ENCODE data around the gene RTN4RL1. TPM values are rescaled to one million over a fixed set of nuclear protein-coding genes. Genes with fewer than 3 reads are reported as not detected.

RTN4RL1 gene
- total and polyA plus RNA-seq, 2 of the 13 experiments (the other 11 are each of a cell fraction or from before 2014, with no cell fraction given) = 0.01 TPM; not detected in 1

DNA sequence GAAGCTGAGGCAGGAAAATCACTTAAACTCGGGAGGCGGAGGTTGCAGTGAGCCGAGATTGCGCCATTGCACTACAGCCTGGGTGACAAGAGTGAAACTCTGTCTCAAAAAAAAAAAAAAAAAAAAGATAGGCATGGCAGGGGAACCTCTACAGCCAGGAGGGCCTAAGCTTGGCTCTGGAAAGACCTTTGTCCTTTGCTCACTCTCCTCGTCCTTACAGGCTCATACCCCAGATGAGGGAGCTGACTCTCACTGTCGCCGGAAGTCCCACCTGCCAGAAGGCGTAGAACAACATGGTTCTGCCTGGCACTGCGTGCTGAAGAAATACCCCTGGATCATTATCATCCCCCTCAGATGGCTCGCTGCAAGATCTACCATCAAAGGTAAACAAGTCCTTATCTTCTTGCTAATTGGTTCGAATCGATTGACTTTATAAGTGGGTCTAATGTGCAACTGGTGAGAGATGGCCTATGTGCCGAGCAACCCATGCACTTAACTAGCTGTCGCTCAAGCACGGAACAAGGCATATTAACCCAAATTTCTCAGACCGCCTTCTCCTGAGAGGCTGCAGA lies 29.7 kb downstream of the RTN4RL1 start (continued):
- TF ChIP-seq, protein P1, sequence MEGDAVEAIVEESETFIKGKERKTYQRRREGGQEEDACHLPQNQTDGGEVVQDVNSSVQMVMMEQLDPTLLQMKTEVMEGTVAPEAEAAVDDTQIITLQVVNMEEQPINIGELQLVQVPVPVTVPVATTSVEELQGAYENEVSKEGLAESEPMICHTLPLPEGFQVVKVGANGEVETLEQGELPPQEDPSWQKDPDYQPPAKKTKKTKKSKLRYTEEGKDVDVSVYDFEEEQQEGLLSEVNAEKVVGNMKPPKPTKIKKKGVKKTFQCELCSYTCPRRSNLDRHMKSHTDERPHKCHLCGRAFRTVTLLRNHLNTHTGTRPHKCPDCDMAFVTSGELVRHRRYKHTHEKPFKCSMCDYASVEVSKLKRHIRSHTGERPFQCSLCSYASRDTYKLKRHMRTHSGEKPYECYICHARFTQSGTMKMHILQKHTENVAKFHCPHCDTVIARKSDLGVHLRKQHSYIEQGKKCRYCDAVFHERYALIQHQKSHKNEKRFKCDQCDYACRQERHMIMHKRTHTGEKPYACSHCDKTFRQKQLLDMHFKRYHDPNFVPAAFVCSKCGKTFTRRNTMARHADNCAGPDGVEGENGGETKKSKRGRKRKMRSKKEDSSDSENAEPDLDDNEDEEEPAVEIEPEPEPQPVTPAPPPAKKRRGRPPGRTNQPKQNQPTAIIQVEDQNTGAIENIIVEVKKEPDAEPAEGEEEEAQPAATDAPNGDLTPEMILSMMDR (CRISPR knock-in tag; IDR thresholded peaks at IDR 0.05) = 0 out of 2 replicates have a peak, but pooled peaks have one; percentile 3
- TF ChIP-seq, protein P2, sequence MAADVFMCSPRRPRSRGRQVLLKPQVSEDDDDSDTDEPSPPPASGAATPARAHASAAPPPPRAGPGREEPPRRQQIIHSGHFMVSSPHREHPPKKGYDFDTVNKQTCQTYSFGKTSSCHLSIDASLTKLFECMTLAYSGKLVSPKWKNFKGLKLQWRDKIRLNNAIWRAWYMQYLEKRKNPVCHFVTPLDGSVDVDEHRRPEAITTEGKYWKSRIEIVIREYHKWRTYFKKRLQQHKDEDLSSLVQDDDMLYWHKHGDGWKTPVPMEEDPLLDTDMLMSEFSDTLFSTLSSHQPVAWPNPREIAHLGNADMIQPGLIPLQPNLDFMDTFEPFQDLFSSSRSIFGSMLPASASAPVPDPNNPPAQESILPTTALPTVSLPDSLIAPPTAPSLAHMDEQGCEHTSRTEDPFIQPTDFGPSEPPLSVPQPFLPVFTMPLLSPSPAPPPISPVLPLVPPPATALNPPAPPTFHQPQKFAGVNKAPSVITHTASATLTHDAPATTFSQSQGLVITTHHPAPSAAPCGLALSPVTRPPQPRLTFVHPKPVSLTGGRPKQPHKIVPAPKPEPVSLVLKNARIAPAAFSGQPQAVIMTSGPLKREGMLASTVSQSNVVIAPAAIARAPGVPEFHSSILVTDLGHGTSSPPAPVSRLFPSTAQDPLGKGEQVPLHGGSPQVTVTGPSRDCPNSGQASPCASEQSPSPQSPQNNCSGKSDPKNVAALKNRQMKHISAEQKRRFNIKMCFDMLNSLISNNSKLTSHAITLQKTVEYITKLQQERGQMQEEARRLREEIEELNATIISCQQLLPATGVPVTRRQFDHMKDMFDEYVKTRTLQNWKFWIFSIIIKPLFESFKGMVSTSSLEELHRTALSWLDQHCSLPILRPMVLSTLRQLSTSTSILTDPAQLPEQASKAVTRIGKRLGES (CRISPR knock-in tag; IDR thresholded peaks at IDR 0.05; ENCODE audit: borderline replicate concordance) = no peak
- no peak for TF ChIP-seq BRCA1 (CRISPR knock-in tag; IDR thresholded peaks at IDR 0.05)
- 0 out of 2 replicates have a peak, but pooled peaks have one; percentile 31 for TF ChIP-seq DNMT3B (CRISPR knock-in tag; conservative IDR thresholded peaks at IDR 0.05)
- TF ChIP-seq HOXA3 (CRISPR knock-in tag; IDR thresholded peaks at IDR 0.05) = peak; percentile 30; the same call in 1 of the 2 replicates
- TF ChIP-seq CBX5 (CRISPR knock-in tag; IDR thresholded peaks at IDR 0.05; ENCODE audit: borderline replicate concordance) = no peak
- TF ChIP-seq FOXC1 (CRISPR knock-in tag; IDR thresholded peaks at IDR 0.05; ENCODE audit: borderline replicate concordance) = peak; percentile 87; the same call in 1 of the 2 replicates
- TF ChIP-seq PRPF4 (IDR thresholded peaks at IDR 0.05; ENCODE audit: low read depth, low read length, poor library complexity, severe bottlenecking) = no peak
- 0 out of 2 replicates have a peak, but pooled peaks have one; percentile 32 for TF ChIP-seq MTA1 (CRISPR knock-in tag; IDR thresholded peaks at IDR 0.05; ENCODE audit: borderline replicate concordance)
- no peak for TF ChIP-seq GATAD1 (CRISPR knock-in tag; IDR thresholded peaks at IDR 0.05)
- TF ChIP-seq, protein P3, sequence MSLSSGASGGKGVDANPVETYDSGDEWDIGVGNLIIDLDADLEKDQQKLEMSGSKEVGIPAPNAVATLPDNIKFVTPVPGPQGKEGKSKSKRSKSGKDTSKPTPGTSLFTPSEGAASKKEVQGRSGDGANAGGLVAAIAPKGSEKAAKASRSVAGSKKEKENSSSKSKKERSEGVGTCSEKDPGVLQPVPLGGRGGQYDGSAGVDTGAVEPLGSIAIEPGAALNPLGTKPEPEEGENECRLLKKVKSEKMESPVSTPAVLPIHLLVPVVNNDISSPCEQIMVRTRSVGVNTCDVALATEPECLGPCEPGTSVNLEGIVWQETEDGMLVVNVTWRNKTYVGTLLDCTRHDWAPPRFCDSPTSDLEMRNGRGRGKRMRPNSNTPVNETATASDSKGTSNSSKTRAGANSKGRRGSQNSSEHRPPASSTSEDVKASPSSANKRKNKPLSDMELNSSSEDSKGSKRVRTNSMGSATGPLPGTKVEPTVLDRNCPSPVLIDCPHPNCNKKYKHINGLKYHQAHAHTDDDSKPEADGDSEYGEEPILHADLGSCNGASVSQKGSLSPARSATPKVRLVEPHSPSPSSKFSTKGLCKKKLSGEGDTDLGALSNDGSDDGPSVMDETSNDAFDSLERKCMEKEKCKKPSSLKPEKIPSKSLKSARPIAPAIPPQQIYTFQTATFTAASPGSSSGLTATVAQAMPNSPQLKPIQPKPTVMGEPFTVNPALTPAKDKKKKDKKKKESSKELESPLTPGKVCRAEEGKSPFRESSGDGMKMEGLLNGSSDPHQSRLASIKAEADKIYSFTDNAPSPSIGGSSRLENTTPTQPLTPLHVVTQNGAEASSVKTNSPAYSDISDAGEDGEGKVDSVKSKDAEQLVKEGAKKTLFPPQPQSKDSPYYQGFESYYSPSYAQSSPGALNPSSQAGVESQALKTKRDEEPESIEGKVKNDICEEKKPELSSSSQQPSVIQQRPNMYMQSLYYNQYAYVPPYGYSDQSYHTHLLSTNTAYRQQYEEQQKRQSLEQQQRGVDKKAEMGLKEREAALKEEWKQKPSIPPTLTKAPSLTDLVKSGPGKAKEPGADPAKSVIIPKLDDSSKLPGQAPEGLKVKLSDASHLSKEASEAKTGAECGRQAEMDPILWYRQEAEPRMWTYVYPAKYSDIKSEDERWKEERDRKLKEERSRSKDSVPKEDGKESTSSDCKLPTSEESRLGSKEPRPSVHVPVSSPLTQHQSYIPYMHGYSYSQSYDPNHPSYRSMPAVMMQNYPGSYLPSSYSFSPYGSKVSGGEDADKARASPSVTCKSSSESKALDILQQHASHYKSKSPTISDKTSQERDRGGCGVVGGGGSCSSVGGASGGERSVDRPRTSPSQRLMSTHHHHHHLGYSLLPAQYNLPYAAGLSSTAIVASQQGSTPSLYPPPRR (CRISPR knock-in tag; IDR thresholded peaks at IDR 0.05; ENCODE audit: borderline replicate concordance) = 0 out of 2 replicates have a peak, but pooled peaks have one; percentile 31

All from HepG2 (cell line).